T-helper 2 cell treated with Interferon-gamma antibody and Interleukin-4, amounts not matched to agents 5 μg/mL and 100 μg/mL, for 36 hours (primary cell): ENCODE results near the gene AEN.
"Not testable (repeated sequence)": the region's sequence is repeated elsewhere in the genome, so short reads cannot be mapped to it uniquely, and the experiment has no call there.

Experiments
- DNase-seq: peaks from one replicate; pipeline ENCODE4 v3.0.0; 2021; ENCODE audit warnings: low spot score
- H3K27ac Mint-ChIP-seq: one replicate; pipeline ENCODE4 v1.8.0; 2021; ENCODE audit warnings: mild to moderate bottlenecking, mixed read lengths
- H3K27me3 Mint-ChIP-seq: one replicate; pipeline ENCODE4 v1.8.0; 2021; ENCODE audit warnings: low read depth, mixed read lengths
- H3K36me3 Mint-ChIP-seq: one replicate; pipeline ENCODE4 v1.8.0; 2021; ENCODE audit warnings: low read depth, mixed read lengths
- H3K4me1 Mint-ChIP-seq: one replicate; pipeline ENCODE4 v1.8.0; 2021; ENCODE audit warnings: low read depth, mixed read lengths
- H3K4me3 Mint-ChIP-seq: one replicate; pipeline ENCODE4 v1.8.0; 2022; ENCODE audit warnings: mild to moderate bottlenecking, moderate library complexity, mixed read lengths
- H3K9me3 Mint-ChIP-seq: one replicate; pipeline ENCODE4 v1.8.0; 2021; ENCODE audit warnings: mixed read lengths

AEN gene

GRCh38 chr15:88630798-88631463, 9.8 kb downstream of the AEN start:
- no peak for DNase-seq
- H3K27ac Mint-ChIP-seq: peak overlapping the region; percentile 91
- H3K4me1 Mint-ChIP-seq: peaks cover 64% of the 10 kb centered on the region
- no peaks in the 10 kb centered on the region for H3K9me3 Mint-ChIP-seq
- no peaks in the 10 kb centered on the region for H3K27me3 Mint-ChIP-seq
- H3K4me3 Mint-ChIP-seq: no peak overlapping the region
- peaks cover 83% of the 10 kb centered on the region for H3K36me3 Mint-ChIP-seq

GRCh38 chr15:88631464-88632028, 10.4 kb downstream of the AEN start:
- Mint-ChIP-seq H3K4me3 (no peak overlapping the region), H3K27ac (peak overlapping the region; percentile 55), H3K36me3 (peaks cover 84% of the 10 kb centered on the region), H3K27me3 (no peaks in the 10 kb centered on the region), H3K4me1 (peaks cover 69% of the 10 kb centered on the region), H3K9me3 (no peaks in the 10 kb centered on the region)
- DNase-seq: no peak

GRCh38 chr15:88632797-88633196, 11.7 kb downstream of the AEN start:
- not testable (repeated sequence) for DNase-seq, H3K27me3 Mint-ChIP-seq, H3K9me3 Mint-ChIP-seq, H3K4me3 Mint-ChIP-seq
- Mint-ChIP-seq H3K27ac (peak overlapping the region; percentile 73), H3K4me1 (peaks cover 71% of the 10 kb centered on the region), H3K36me3 (peaks cover 84% of the 10 kb centered on the region)

GRCh38 chr15:88634449-88634848, 13.3 kb downstream of the AEN start:
- Mint-ChIP-seq H3K4me1 (peaks cover 67% of the 10 kb centered on the region), H3K36me3 (peaks cover 75% of the 10 kb centered on the region), H3K27me3 (no peaks in the 10 kb centered on the region), H3K4me3 (no peak overlapping the region), H3K27ac (peak overlapping the region; percentile 82), H3K9me3 (no peaks in the 10 kb centered on the region)
- no peak for DNase-seq

- Mint-ChIP-seq H3K27ac (peak overlapping the region; percentile 99), H3K4me1 (peaks cover 67% of the 10 kb centered on the region), H3K4me3 (peak overlapping the region; percentile 90), H3K36me3 (peaks cover 74% of the 10 kb centered on the region), H3K27me3 (no peaks in the 10 kb centered on the region), H3K9me3 (no peaks in the 10 kb centered on the region)
- DNase-seq: peak; percentile 45
Observed at GRCh38 chr15:88635318-88635717, 14.2 kb downstream of the AEN start.

- H3K27ac Mint-ChIP-seq: peak overlapping the region; percentile 99
- H3K27me3 Mint-ChIP-seq: no peaks in the 10 kb centered on the region
- H3K4me3 Mint-ChIP-seq: peak overlapping the region; percentile 90
- peak; percentile 66 for DNase-seq
- H3K36me3 Mint-ChIP-seq: peaks cover 69% of the 10 kb centered on the region
- no peaks in the 10 kb centered on the region for H3K9me3 Mint-ChIP-seq
- peaks cover 65% of the 10 kb centered on the region for H3K4me1 Mint-ChIP-seq
Observed at GRCh38 chr15:88636050-88636449, 14.9 kb downstream of the AEN start.

GRCh38 chr15:88636654-88637053, 15.5 kb downstream of the AEN start:
- Mint-ChIP-seq H3K36me3 (peaks cover 63% of the 10 kb centered on the region), H3K4me1 (peaks cover 65% of the 10 kb centered on the region), H3K27me3 (no peaks in the 10 kb centered on the region), H3K4me3 (peak overlapping the region; percentile 90), H3K9me3 (no peaks in the 10 kb centered on the region), H3K27ac (peak overlapping the region; percentile 99)
- DNase-seq: no peak

- H3K4me1 Mint-ChIP-seq: peaks cover 65% of the 10 kb centered on the region
- peak overlapping the region; percentile 99 for H3K27ac Mint-ChIP-seq
- no peaks in the 10 kb centered on the region for H3K27me3 Mint-ChIP-seq
- no peak for DNase-seq
- peak overlapping the region; percentile 90 for H3K4me3 Mint-ChIP-seq
- H3K9me3 Mint-ChIP-seq: no peaks in the 10 kb centered on the region
- H3K36me3 Mint-ChIP-seq: peaks cover 60% of the 10 kb centered on the region
Observed at GRCh38 chr15:88637436-88637835, 16.3 kb downstream of the AEN start.

GRCh38 chr15:88637841-88638625, 16.9 kb downstream of the AEN start:
- Mint-ChIP-seq H3K9me3 (no peaks in the 10 kb centered on the region), H3K27me3 (no peaks in the 10 kb centered on the region), H3K4me3 (peak overlapping the region; percentile 90), H3K27ac (peak overlapping the region; percentile 99), H3K36me3 (peaks cover 58% of the 10 kb centered on the region), H3K4me1 (peaks cover 62% of the 10 kb centered on the region)
- no peak for DNase-seq

GRCh38 chr15:88638626-88639372, 17.7 kb downstream of the AEN start, which contains the start of gene ISG20:
TSS of gene ISG20 (plus strand) at chr15:88639016. CDS start at chr15:88639367, 351 bp downstream.
- H3K9me3 Mint-ChIP-seq: no peaks in the 10 kb centered on the region
- peaks cover 54% of the 10 kb centered on the region for H3K36me3 Mint-ChIP-seq
- peak within 1 kb of the TSS; percentile 99 for H3K27ac Mint-ChIP-seq
- peak within 1 kb of the TSS; percentile 90 for H3K4me3 Mint-ChIP-seq
- no peaks in the 10 kb centered on the region for H3K27me3 Mint-ChIP-seq
- peak; percentile 96 for DNase-seq
- H3K4me1 Mint-ChIP-seq: peaks cover 55% of the 10 kb centered on the region

GRCh38 chr15:88641959-88642452, 20.9 kb downstream of the AEN start:
- no peaks in the 10 kb centered on the region for H3K9me3 Mint-ChIP-seq
- no peak overlapping the region for H3K4me3 Mint-ChIP-seq
- peaks cover 43% of the 10 kb centered on the region for H3K36me3 Mint-ChIP-seq
- no peak overlapping the region for H3K27ac Mint-ChIP-seq
- H3K27me3 Mint-ChIP-seq: no peaks in the 10 kb centered on the region
- DNase-seq: no peak
- H3K4me1 Mint-ChIP-seq: peaks cover 38% of the 10 kb centered on the region

- not testable (repeated sequence) for H3K27ac Mint-ChIP-seq, H3K27me3 Mint-ChIP-seq, H3K9me3 Mint-ChIP-seq, DNase-seq, H3K4me3 Mint-ChIP-seq
- Mint-ChIP-seq H3K4me1 (peaks cover 36% of the 10 kb centered on the region), H3K36me3 (peaks cover 42% of the 10 kb centered on the region)
Observed at GRCh38 chr15:88642514-88642913, 21.4 kb downstream of the AEN start.

GRCh38 chr15:88644741-88645140, 23.6 kb downstream of the AEN start:
- peaks cover 39% of the 10 kb centered on the region for H3K4me1 Mint-ChIP-seq
- no peak overlapping the region for H3K27ac Mint-ChIP-seq
- peaks cover 37% of the 10 kb centered on the region for H3K36me3 Mint-ChIP-seq
- H3K9me3 Mint-ChIP-seq: no peaks in the 10 kb centered on the region
- no peak for DNase-seq
- H3K4me3 Mint-ChIP-seq: no peak overlapping the region
- H3K27me3 Mint-ChIP-seq: no peaks in the 10 kb centered on the region
